ENCODE measurements around the gene LRRIQ4.

Gene LRRIQ4

DNA sequence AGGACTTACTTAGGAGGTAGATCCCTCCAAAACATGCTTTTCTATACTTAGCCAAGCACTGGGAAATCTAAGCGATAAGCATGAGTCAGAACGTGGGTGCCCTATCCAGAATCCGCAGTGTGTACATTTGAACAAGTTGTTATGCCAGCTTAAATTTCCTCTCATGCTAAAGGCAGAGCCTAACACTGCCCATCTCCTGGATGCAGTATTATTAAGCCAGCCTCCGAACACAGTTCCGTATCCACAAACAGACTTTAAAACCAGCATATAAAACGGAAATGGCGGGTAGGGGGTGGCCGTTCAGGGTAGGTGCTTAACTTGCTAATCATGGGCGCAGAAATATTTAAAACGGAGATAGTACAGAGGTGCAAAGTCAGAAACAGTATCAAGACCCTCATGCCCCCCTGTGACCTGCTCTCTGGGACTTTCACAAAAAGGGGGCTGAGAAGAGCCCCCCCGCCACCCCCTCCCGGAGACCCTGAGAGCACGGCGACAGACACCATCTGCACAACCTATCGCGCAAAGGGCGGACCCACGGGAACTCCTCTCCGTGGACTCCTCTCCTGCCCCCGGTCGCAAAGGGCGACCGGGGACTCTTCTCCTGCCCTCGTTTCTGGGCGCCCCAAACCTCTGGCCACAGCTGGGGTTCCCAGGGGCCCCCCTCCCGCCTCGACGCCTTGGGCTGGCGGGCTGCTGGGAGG lies 889 bp upstream of the LRRIQ4 start:
- DNase-seq: peak; percentile 9

DNA sequence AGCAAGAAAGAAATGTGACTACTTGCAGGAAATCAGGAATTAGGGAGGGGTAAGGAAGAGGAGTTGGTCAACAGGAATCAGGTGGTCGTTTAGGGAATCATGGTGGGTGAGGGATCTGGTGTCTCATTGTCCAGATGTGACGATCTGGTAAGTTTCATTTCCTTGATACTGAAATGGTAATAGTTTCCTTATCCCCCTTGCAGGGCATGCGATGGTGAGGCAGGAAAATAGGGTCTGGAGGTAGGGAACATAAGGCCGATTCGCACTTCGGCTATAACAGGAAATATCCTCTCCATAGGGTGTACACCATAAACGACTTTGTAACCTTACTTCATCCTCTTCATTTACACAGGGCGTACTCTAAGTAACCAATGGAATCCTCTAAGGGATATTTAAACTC lies 608 bp downstream of the LRRIQ4 start:
- no peak for DNase-seq

DNA sequence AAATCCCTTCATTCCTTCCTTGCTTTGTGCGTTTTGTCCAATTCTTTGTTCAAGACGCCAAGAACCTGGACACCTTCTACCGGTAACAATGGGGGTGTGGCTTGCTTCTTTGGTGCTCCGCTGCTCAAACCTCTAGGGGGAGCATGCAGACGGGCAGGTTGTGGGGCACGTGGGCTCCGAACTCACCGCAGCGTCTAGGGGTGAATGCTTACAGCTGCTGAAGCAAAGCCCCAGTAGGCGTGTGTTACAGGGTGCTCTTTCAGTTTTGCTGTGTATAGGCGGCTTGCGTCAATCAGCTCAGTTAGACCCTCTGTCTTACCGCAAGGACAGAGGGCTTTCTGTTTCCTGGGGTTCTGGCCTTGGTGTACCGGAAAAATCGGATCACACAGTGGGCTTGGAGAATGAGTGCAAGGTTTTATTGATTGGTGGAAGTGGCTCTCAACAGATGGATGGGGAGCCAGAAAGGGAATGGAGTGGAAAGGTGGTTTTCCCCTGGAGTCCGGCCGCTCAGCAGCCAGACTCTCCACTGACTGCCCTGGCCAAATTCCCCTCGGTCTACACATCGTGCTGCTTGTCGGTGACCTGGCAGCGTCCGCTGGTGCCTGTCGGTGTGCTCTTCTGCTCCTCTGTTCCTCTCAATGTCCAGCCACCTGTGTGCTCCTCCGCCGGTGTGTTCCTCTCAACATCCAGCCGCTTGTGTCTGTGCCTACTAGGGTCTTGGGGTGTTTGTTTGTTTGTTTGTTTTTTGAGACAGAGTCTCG lies 1.3 kb downstream of the LRRIQ4 start:
- DNase-seq: peak; percentile 83

DNA sequence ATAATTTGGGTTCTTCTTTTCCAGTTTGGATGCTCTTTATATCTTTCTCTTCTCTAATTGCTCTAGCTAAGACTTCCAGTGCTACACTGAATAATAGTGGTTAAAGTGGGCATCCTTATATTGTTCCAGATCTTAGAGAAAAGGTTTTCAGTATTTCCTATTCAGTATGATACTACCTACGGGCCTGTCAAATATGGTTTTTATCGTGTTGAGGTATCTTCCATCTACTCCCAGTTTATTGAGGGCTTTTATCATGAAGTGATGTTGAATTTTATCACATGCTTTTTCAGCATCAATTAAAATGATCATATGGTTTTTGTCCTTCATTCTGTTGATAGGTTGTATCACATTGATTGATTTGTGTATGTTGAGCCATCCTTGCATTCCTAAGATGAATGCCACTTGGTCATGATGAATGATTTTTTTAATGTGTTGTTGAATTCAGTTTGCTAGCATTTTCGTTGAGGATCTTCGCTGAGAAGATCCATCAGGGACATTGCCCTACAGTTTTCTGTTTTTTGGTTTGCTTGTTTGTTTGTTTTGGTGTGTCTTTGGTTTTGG lies 3.0 kb downstream of the LRRIQ4 start:
- DNase-seq: no peak

DNA sequence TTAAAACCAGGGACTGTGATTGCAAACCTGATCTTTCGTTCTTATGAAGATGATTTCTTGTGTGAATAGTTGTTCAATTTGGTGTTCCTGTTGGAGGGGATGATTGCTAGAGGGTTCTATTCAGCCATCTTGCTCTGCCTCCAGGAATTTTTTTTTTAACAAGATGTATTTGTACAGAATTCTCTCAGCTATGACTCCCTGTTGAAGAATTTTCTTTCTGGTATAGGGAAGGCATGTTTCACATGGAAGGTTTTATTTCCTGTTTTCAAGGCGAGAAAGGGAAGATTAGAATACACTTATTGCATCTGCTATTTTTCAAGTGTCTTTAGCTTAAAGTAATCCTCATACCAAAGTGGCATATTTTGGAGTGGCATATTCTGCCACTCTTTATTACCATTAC lies 5.6 kb downstream of the LRRIQ4 start:
- no peak for DNase-seq

DNA sequence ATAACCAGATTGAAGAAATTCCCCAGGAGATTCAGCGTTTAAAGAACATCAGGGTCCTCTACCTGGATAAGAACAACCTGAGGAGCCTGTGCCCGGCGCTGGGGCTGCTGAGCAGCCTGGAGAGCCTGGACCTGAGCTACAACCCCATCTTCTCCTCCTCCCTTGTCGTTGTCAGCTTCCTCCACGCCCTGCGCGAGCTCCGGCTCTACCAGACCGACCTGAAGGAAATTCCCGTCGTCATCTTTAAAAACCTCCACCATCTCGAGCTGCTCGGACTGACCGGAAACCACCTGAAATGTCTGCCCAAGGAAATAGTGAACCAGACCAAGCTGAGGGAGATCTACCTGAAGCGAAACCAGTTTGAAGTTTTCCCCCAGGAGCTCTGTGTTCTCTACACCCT lies 9.4 kb downstream of the LRRIQ4 start:
- no peak for DNase-seq

DNA sequence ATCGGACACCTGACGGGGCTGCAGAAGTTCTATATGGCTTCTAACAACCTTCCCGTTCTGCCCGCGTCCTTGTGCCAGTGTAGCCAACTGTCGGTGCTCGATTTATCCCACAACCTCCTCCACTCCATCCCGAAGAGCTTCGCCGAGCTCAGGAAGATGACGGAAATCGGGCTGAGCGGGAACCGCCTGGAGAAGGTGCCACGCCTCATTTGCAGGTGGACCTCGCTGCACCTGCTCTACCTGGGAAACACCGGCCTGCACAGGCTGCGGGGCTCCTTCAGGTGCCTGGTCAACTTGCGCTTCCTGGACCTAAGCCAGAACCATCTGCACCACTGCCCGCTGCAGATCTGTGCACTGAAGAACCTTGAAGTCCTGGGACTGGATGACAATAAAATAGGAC lies 9.9 kb downstream of the LRRIQ4 start:
- DNase-seq: no peak

DNA sequence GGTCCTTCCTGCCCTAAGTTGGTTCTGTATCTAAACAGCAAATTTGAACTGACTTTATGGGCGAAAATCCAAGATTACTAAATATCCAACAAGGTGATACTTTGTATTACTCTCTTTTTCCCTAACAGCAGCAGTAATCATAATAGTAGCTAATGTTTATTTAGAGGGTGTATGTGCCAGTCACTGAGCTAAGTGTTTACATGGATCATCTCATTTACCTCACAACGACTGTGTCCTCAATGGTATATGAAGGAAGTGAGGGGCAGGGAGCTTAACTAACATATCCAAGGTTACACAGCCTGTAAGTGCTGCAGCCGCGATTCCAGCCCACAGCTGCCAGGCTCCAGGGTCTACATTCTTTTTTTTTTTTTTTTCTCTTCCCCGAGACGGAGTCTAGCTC lies 10.3 kb downstream of the LRRIQ4 start:
- DNase-seq: no peak

DNA sequence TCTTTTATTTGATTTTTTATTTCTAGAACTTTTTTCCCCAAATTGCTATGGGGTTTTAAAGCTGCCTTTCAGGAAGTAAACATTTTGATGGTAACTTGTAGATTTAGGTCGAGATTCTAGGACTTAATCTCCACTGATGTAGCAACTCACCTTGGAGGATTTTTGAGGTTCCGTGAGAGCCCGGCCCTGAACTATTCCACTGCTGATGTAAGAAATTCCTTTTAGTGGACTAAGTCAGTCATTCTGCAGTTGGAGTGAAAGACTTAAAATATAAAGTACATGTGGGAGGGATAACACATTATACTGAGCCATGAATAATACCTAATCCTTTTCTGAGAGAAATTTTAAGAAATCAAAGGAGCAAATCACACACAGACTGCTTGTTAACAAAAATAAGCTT lies 12.6 kb downstream of the LRRIQ4 start:
- no peak for DNase-seq

DNA sequence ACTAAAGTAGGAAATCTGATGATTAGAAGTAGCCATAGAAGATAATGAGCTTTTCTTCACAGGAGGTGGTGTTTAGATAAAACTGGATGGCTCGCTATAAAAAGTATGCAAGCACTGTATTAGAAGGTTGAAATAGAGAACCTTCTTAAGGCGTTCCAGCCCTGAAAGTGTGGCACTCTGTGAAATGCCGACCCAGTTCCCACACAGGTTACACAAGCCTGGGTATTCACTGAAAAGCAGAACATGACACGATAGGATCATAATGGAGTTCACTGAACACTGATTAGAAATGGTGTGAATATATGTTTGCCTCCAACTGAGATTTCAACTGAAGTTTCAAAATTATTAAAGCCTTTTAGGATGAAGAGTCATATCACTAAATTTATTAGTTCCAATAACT lies 15.0 kb downstream of the LRRIQ4 start:
- DNase-seq: no peak

DNA sequence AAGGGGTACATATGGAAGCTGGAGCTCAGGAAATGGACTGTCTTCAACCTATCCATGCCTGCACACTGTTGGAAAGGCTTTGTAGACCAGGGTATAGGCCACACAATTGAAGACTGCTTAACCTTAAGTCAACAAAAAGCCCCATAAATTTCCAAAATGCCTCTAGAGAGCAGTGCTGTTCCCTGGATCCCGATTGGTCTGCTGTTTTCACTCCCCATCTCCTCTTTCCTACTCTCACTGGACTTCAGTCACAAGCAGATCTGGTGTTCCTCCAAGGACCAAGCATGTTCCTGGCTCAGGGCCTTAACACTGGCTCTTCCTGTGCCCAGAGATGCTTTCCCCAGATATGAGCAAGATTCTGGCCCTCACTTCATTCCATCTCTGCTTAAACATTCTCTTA lies 22.9 kb downstream of the LRRIQ4 start:
- no peak for DNase-seq

DNA sequence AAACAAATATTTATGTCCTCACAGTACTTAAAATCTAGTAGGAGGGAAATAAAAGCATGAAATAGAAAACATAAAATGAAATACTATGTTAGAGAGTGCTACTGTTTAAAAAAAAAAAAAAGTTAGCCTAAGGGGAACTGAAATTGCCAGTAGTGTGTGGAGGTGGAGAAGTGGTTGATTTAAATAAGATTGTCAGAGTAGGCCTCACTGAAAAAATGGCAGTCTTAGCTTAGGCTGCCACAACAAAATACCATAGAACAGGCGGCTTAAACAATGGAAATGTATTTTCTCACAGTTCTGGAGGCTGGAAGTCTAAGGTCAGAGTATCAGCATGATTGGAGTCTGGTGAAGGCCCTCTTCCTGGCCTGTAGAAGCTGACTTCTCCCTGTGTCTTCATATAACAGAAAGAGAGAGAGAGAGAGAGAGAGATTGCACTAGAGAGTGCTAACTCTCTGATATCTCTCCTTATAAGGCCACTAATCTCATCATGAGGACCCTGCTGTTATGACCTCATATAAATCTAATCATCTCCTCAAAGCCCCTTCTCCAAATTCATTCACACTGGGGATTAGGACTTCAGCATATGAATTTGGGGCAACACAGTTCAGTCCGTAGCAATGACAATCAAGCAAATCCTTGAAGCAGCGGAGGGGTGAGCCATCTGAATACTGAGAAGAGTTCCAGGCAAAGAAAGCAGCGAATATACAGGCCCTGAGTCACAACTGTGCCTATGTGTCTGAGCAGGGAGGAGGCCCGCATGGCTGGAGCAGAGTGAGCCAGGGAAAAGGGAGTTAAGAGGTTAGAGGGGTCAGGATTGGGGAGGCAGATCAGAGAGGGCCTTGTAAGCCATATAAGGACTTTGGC lies 23.6 kb downstream of the LRRIQ4 start:
- no peak for DNase-seq

DNA sequence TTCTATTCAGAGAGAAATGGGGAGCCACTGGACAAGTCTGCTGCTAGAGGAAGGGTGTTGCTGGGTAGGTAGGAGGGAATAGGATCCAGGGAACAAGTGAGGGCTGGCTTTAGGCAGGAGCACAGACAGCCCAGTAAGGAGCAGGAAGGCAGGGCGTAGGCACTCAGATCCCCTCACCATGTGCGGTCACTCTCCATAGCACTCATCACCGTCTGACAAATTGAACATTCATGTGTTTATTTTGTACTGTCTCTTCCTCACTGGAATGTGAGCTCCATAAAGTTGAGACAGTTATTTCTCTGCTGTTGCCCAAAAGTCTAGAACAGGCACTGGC lies 24.2 kb downstream of the LRRIQ4 start:
- no peak for DNase-seq

DNA sequence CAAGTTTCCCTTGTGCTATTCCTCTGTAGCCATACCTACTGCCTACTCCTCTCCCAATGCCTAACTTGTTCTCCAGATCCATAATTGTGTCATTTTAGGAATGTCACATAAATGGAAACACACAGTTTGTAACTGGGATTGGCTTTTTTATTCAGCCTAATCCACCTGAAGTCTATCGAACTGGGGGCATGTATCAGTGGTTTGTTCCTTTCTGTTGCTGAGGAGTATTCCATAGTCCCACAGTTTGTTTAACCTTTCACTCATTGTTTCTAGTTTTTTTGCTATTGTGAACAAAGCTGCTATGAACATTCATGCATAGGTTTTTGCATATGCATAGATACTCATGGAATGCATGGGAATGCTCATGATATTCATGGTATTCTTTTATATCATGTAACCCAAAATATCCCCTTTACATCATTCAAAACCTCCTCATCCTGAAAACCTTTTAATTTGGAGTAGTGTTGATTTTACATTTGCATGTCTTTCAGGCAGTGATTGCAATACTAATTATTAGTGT lies 25.9 kb downstream of the LRRIQ4 start:
- DNase-seq: no peak

DNA sequence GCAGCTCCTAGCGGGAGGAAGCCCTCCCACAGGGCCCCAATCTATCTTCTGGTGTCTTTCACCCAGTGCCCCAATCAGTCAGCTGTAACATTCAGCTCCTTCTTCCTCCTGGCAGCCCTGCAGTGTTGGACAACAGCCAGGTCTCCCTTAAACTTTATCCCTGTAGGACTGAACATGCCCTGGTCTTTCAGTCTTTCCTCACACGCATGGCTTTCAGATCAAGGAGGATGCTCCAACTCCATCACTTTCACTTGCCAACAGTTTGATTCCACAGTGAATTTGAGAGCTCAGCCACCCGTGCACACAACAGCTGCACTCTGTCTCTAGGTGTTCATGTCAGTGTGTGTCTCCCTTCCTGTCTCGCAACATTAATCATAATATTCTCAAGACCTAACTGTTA lies 28.5 kb downstream of the LRRIQ4 start:
- no peak for DNase-seq

DNA sequence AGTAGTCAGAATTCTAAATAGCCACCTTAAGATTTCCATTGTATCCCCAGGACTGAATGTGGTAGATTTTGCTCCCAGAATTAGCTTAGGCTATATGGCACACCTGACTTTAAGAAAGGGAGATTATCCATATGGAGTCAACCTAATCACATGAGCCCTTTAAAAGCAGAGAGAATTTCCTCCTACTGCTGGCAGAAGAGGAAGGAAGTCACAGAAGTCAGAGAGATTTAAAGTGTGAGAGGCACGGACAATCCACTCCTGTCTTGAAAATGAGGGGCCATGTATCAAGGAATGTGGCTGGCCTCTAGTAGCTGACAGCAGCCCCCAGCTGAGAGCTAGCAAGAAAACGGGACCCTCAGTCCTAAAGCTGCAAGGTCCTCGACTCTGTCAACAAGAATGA lies 30.3 kb downstream of the LRRIQ4 start:
- DNase-seq: no peak

DNA sequence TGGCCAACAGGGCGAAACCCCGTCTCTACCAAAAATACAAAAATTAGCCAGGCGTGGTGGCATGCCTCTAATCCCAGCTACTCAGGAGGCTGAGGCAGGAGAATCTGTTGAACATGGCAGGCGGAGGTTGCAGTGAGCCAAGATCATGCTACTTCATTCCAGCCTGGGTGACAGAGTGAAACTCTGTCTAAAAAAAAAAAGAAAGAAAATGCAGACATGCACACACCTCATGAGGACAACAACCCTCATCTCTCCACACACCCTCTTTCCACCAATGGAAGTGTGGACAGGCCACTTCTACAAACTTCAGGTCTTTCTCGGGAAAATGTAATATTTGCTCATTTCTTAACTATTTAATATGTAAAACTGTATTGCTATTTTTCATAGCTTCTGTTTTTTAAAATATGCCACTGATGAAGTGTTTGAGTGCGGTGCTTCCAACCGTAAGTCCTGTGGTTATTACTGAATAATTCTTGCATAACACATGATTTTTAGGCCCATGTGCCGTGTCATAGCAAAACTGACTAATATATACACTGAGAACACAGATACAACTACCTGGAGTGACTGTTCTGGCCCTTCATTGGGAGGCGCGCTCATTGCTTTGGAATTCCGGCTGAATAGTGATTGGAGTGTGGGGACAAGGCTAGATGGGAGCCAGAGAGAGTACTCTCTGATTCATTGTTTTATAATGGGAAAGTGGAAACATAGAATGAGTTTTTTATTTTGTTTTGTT lies 34.0 kb downstream of the LRRIQ4 start:
- DNase-seq: no peak

DNA sequence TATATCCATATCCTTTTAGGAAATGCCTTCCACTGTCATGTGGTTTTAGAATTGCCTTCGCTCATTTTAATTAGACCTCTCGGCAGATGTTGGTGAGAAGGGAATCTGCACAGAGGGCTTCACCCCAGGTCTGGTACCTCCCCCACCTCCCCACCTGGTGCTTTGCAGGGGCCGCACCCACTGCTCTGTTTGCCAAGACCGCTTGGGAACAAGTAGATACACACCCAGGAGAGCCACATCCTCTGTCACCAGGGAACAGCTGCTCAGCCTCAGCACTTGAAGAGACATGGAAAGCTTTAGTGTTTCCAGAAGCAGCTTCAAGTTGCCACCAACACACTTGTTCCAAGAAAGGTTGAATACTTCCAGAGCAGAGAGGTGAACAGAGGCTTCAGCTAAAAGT lies 35.2 kb downstream of the LRRIQ4 start:
- DNase-seq: no peak

DNA sequence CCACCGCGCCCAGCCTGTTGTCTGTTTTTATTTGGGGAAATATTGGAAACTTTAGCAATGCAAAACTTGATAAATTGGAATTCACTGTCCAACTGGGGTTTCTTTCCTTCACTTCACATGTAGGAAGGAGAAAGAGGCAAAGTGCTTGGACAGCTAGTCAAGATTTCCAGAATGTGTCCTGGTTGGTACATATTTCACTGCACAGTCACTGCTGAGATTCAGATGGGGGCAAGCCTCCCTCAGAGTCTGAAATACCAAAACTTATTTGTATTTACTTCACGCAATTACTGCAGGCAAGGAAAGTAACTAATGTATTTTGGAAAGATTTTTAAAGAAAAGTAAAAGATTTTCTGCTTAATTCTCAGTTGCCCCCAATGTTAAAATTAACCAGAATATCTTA lies 36.1 kb downstream of the LRRIQ4 start:
- DNase-seq: no peak

DNA sequence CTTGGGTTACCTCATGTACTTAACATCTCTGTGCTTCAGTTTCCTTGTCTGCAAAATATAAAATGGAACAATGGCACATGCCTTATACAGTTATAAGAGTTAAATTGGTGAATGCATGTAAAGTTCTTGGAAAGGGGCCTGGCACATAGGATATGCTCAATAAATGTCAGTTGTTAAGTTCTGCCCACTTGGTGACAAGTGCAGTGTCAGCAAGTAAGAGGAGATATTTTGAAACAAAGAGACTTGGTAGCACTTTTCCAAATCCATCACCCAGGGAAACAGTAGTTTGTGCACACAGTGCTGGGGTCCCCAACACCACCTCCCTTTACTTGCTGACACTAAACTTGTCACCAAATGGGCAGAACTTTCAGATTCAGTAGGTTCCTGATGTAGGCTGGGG lies 37.9 kb downstream of the LRRIQ4 start:
- no peak for DNase-seq

DNA sequence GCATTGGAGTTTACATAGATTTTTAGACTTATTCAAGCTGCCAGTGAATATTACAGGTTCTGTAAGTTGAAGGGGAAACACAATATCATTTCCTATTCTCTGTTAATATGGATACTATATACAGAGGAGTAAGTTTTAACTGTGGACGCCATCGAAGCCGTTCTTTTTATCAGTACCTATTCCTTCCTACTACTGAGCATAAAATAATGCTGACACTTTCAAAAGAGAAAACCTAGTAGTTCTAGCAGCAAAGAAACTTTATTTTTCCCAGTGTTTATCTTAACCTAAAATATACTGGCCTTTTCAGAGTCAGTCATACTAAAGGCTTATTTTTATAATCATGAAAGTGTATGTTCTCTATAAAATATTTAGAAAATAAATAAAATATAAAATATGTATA lies 42.8 kb downstream of the LRRIQ4 start:
- DNase-seq: no peak

DNA sequence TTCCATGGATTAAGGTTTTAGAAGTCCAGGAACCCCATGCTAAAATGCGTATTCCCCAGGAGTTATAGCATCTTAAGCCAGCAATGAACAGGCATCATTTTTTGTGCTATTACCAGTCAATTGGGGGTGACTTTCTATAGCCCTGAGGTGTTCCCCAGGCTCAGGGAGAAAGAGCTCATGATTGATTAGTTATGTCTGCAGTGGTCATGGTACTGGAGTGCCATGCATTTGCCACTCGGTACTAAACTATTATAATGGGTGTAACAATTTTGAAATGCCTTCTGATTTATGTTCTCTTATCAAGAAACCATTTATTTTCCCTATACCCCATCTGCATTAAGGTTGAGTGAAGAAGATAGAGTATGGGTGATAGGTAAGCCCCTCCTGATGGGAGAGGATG lies 45.1 kb downstream of the LRRIQ4 start:
- DNase-seq: no peak

DNA sequence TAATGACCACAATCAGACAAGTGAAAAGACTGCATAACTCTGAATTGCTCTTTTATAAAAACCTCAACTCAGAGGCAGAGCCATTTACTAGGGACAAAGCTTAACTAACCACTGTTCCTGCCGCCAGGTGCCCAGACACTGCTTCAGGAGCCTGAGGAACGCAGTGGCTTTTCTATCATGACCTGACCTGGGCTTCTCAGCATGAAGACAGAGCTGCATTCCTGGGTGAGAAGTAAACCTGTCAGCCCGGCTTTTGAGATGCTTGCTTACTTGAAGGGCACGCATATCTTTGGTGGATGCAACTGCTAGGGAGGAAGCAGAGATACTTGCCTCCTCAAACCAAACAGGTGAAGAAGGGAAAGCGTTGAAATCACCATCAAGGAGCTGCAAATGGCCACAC lies 49.2 kb downstream of the LRRIQ4 start:
- no peak for DNase-seq

Data from CD4-positive, alpha-beta T cell treated with Interleukin-21 for 1 hour (primary cell).